ENCODE results near the gene TRNT1. TPM values are rescaled to one million over a fixed set of nuclear protein-coding genes. Genes with fewer than 3 reads are reported as not detected.

The TRNT1 gene
- total RNA-seq, 1 experiment from 2014 or later, result 21.4 TPM

DNA sequence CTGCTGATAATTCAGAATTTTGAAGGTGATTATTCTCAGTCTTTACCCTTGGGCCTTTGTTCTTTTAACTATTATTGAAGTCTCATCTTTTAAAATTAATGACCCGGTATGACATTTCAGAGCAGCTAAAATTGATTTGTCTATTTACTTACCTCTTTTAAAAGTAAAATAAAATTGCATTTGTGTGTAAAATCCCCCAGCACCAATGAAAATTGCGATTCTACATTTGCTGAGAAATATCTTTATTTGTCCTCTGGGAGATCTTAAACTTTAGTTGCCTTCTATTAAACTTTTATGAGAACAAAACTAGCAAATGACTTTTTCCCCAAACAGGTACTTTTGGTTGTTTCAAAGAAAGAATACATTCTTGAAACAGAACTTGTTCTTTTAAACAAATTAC is 9.1 kb upstream of the TRNT1 start:
- Histone ChIP-seq H3K4me3 (replicated peaks in 1 of 2; ENCODE audit: low read depth in 1 of 2, low read length in 2 of 2) (no peak overlapping the region), H3K9me2 (ENCODE audit: insufficient read depth) (no peaks in the 10 kb centered on the region), H3K36me3 (ENCODE audit: control insufficient read depth in 1 of 2, insufficient read depth in 2 of 2, low read length in 2 of 2) (no peaks in the 10 kb centered on the region), H4K20me1 (ENCODE audit: insufficient read depth) (no peaks in the 10 kb centered on the region), H3K4me2 (ENCODE audit: low read length) (no peak overlapping the region), H3K9me3 (ENCODE audit: control insufficient read depth in 1 of 2, insufficient read depth in 1 of 2, low read depth in 1 of 2, low read length in 2 of 2) (no peaks in the 10 kb centered on the region), H3K79me2 (ENCODE audit: insufficient read depth, low read length) (no peaks in the 10 kb centered on the region), H3K4me1 (ENCODE audit: control insufficient read depth in 1 of 2, insufficient read depth in 2 of 2, low read length in 2 of 2) (no peaks in the 10 kb centered on the region), H3K27me3 (ENCODE audit: insufficient read depth, low read length) (peaks cover 24% of the 10 kb centered on the region), H2AFZ (ENCODE audit: low read depth, low read length, poor library complexity, severe bottlenecking) (no peak overlapping the region), H3K27ac (ENCODE audit: low read depth, low read length) (no peak overlapping the region), H3K9ac (ENCODE audit: low read length) (no peak overlapping the region)
- no peak for ATAC-seq
- CTCF ChIA-PET, result no interaction called here
- RAD21 ChIA-PET (ENCODE audit: low non-redundant PET in 1 of 2, low total read pairs in 2 of 2, uncharacterized antibody in 2 of 2, unreplicated experiment in 2 of 2), result no interaction called here
- no peak for DNase-seq (ENCODE audit: low read depth, low spot score)
- POLR2A ChIA-PET, result no interaction called here
- intact Hi-C loops (cut with micrococcal nuclease), result no loop called here
- no TSS peak for BruUV-seq (replicated peaks)
- TF ChIP-seq EGR1 (IDR thresholded peaks at IDR 0.05; ENCODE audit: low read depth), result no peak
- TF ChIP-seq, protein P1, sequence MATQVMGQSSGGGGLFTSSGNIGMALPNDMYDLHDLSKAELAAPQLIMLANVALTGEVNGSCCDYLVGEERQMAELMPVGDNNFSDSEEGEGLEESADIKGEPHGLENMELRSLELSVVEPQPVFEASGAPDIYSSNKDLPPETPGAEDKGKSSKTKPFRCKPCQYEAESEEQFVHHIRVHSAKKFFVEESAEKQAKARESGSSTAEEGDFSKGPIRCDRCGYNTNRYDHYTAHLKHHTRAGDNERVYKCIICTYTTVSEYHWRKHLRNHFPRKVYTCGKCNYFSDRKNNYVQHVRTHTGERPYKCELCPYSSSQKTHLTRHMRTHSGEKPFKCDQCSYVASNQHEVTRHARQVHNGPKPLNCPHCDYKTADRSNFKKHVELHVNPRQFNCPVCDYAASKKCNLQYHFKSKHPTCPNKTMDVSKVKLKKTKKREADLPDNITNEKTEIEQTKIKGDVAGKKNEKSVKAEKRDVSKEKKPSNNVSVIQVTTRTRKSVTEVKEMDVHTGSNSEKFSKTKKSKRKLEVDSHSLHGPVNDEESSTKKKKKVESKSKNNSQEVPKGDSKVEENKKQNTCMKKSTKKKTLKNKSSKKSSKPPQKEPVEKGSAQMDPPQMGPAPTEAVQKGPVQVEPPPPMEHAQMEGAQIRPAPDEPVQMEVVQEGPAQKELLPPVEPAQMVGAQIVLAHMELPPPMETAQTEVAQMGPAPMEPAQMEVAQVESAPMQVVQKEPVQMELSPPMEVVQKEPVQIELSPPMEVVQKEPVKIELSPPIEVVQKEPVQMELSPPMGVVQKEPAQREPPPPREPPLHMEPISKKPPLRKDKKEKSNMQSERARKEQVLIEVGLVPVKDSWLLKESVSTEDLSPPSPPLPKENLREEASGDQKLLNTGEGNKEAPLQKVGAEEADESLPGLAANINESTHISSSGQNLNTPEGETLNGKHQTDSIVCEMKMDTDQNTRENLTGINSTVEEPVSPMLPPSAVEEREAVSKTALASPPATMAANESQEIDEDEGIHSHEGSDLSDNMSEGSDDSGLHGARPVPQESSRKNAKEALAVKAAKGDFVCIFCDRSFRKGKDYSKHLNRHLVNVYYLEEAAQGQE (IDR thresholded peaks at IDR 0.05; ENCODE audit: low read depth), result no peak

- no peaks in the 10 kb centered on the region for H4K20me1 ChIP-seq (ENCODE audit: insufficient read depth)
- no TSS peak for BruUV-seq (replicated peaks)
- H3K9me2 ChIP-seq (ENCODE audit: insufficient read depth), result no peaks in the 10 kb centered on the region
- no peak overlapping the region for H2AFZ ChIP-seq (ENCODE audit: low read depth, low read length, poor library complexity, severe bottlenecking)
- no peak overlapping the region for H3K9ac ChIP-seq (ENCODE audit: low read length)
- no peaks in the 10 kb centered on the region for H3K79me2 ChIP-seq (ENCODE audit: insufficient read depth, low read length)
- ChIA-PET POLR2A (no interaction called here), CTCF (no interaction called here), RAD21 (ENCODE audit: low non-redundant PET in 1 of 2, low total read pairs in 2 of 2, uncharacterized antibody in 2 of 2, unreplicated experiment in 2 of 2) (no interaction called here)
- no peak overlapping the region for H3K27ac ChIP-seq (ENCODE audit: low read depth, low read length)
- no peaks in the 10 kb centered on the region for H3K36me3 ChIP-seq (ENCODE audit: control insufficient read depth in 1 of 2, insufficient read depth in 2 of 2, low read length in 2 of 2)
- no peak for DNase-seq (ENCODE audit: low read depth, low spot score)
- H3K4me1 ChIP-seq (ENCODE audit: control insufficient read depth in 1 of 2, insufficient read depth in 2 of 2, low read length in 2 of 2), result no peaks in the 10 kb centered on the region
- ATAC-seq, result no peak
- no peak overlapping the region for H3K4me3 ChIP-seq (replicated peaks in 1 of 2; ENCODE audit: low read depth in 1 of 2, low read length in 2 of 2)
- H3K4me2 ChIP-seq (ENCODE audit: low read length), result no peak overlapping the region
- H3K27me3 ChIP-seq (ENCODE audit: insufficient read depth, low read length), result peaks cover 20% of the 10 kb centered on the region
- intact Hi-C loops (cut with micrococcal nuclease), result no loop called here
- H3K9me3 ChIP-seq (ENCODE audit: control insufficient read depth in 1 of 2, insufficient read depth in 1 of 2, low read depth in 1 of 2, low read length in 2 of 2), result no peaks in the 10 kb centered on the region
- TF ChIP-seq ELF1 (IDR thresholded peaks at IDR 0.05; ENCODE audit: borderline replicate concordance, low read depth) (no peak), YY1 (IDR thresholded peaks at IDR 0.05; ENCODE audit: extremely low read depth, insufficient replicate concordance, low read depth, low read length) (no peak), SP1 (IDR thresholded peaks at IDR 0.05; ENCODE audit: low read depth) (no peak), ZFX (IDR thresholded peaks at IDR 0.05) (no peak), ZNF274 (IDR thresholded peaks at IDR 0.05; ENCODE audit: low read depth, low read length) (no peak), EZH2 (IDR thresholded peaks at IDR 0.05) (no peak), FOSL1 (IDR thresholded peaks at IDR 0.05; ENCODE audit: low read depth) (no peak), SIN3A (IDR thresholded peaks at IDR 0.05; ENCODE audit: low read depth) (no peak), CBX3 (IDR thresholded peaks at IDR 0.05; ENCODE audit: low read depth) (no peak), EZH2phosphoT487 (IDR thresholded peaks at IDR 0.05; ENCODE audit: borderline replicate concordance) (no peak), ZBTB33 (IDR thresholded peaks at IDR 0.05; ENCODE audit: extremely low read depth, insufficient replicate concordance, low read length) (no peak)
These were observed 7.3 kb upstream of the TRNT1 start for GRCh38 chr3:3119393-3119851.
